ENCODE data around the gene PCDH10.
"Not testable (repeated sequence)": the region's sequence is repeated elsewhere in the genome, so short reads cannot be mapped to it uniquely, and the experiment has no call there.

The PCDH10 gene

DNA sequence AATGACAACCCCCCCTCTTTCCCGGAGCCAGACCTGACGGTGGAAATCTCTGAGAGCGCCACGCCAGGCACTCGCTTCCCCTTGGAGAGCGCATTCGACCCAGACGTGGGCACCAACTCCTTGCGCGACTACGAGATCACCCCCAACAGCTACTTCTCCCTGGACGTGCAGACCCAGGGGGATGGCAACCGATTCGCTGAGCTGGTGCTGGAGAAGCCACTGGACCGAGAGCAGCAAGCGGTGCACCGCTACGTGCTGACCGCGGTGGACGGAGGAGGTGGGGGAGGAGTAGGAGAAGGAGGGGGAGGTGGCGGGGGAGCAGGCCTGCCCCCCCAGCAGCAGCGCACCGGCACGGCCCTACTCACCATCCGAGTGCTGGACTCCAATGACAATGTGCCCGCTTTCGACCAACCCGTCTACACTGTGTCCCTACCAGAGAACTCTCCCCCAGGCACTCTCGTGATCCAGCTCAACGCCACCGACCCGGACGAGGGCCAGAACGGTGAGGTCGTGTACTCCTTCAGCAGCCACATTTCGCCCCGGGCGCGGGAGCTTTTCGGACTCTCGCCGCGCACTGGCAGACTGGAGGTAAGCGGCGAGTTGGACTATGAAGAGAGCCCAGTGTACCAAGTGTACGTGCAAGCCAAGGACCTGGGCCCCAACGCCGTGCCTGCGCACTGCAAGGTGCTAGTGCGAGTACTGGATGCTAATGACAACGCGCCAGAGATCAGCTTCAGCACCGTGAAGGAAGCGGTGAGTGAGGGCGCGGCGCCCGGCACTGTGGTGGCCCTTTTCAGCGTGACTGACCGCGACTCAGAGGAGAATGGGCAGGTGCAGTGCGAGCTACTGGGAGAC, 1.6 kb downstream of the PCDH10 start:
- no peak for DNase-seq (ENCODE audit: low read depth)

- no peak for DNase-seq (ENCODE audit: low read depth)
Observed at GRCh38 chr4:133151341-133151690, 2.2 kb downstream of the PCDH10 start.

DNA sequence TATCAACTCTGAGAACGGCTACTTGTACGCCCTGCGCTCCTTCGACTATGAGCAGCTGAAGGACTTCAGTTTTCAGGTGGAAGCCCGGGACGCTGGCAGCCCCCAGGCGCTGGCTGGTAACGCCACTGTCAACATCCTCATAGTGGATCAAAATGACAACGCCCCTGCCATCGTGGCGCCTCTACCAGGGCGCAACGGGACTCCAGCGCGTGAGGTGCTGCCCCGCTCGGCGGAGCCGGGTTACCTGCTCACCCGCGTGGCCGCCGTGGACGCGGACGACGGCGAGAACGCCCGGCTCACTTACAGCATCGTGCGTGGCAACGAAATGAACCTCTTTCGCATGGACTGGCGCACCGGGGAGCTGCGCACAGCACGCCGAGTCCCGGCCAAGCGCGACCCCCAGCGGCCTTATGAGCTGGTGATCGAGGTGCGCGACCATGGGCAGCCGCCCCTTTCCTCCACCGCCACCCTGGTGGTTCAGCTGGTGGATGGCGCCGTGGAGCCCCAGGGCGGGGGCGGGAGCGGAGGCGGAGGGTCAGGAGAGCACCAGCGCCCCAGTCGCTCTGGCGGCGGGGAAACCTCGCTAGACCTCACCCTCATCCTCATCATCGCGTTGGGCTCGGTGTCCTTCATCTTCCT, 2.7 kb downstream of the PCDH10 start:
- no peak for DNase-seq (ENCODE audit: low read depth)

DNA sequence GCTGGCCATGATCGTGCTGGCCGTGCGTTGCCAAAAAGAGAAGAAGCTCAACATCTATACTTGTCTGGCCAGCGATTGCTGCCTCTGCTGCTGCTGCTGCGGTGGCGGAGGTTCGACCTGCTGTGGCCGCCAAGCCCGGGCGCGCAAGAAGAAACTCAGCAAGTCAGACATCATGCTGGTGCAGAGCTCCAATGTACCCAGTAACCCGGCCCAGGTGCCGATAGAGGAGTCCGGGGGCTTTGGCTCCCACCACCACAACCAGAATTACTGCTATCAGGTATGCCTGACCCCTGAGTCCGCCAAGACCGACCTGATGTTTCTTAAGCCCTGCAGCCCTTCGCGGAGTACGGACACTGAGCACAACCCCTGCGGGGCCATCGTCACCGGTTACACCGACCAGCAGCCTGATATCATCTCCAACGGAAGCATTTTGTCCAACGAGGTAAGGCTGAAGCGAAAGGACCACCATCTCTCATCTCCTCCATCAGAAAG, 3.3 kb downstream of the PCDH10 start:
- DNase-seq (ENCODE audit: low read depth), result no peak

DNA sequence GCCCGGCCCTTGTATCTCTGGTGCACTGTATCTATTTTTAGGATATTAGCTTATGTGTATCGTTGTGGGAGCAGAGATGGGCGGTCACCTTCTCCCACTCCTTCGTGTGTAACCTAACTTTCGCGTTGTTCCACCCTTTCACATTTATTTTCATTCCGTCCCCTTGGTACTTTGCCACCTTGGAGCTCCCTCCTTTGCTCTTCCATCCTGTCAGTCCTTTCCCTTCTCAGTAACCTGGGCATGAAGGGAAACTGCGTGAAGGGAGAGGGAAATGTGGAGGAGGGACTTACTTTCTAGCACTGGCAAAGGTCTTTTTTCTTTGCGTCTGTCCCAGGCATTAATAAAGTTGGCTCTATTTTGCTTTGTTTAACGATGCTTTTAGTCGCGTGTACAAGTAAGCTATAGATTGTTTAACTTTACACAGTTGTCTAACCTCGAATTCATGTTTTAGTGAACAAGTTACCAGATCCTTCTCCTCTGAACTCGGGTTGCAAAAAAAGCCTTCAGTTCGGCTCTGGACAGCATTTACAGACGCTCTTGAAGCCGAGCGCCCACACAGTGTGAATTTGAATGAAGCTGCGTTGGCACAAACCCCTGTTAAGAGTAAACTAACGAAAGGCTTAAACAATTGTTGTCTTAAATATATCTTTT, 3.9 kb downstream of the PCDH10 start:
- no peak for DNase-seq (ENCODE audit: low read depth)

GRCh38 chr4:133154725-133155124, 5.6 kb downstream of the PCDH10 start:
- DNase-seq (ENCODE audit: low read depth), result no peak

DNA sequence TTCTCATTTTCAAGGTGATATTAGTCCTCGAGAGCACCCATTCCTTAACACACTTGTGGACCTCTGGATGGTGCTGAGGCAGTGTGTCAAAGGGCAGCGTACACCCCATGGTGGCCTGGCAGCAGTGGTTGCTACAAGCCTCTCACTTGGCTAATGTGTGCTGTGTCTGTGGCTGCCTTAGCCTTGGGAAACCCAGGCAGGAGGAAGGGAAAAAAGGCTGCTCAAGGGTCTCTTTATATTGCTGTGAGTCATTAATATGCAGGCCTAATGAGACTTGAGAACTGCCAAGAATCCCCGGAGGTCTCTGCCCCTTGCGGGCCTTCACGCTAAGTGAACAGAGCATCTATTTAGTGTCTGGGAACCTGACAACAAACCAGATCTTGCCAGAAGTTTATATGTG, 7.0 kb downstream of the PCDH10 start:
- DNase-seq (ENCODE audit: low read depth), result no peak

DNA sequence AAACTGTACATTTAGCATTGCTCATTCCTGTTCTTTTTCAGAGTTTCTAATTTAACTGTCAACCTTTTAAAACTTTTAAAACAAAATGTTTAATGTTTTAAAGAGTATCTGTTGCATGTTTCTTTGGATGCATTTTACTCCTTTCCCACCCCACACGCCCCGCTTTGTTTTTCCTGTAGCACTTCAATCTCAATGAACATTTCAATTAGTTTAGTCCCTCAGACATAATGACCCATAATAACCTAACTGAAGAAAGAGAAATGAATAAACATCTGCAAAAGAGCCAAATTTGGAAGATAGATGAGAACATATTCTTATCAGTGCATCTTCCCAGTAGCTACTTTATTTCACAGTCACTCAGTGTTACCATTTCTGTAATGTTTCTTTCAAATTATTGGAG, 7.5 kb downstream of the PCDH10 start:
- no peak for DNase-seq (ENCODE audit: low read depth)

DNA sequence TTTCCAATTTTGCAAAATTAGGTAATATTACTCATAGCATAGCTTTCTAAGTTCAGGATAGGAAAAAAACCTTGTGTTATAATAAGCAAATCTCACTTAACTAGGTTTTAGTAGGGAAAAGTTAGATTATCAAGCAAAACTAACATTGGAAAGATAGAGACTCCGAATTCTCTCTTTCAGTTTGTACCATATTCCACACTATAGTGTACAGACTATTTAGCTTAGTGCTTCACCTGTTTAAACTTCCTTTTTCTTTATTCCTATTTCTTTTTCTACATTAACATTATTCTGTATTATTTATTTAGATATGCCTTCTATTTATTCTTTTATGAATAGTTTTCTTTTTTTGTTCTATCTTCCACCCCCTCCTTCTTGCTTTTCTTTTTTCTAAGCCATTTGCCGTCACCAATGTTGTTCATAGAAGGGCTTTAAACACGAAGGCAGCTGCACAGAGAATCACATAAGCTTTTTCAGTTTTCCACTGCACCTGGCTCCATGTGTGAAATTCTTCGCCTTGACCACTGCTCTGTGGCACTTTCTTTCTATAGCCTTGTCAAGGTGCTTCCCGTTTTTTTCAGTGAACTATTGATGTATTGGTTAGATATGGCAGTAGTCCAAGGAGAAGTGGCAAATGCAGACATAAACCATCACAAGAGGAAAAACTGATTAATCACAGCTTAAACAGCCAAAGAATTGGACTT, 8.5 kb downstream of the PCDH10 start:
- DNase-seq (ENCODE audit: low read depth), result no peak

- DNase-seq (ENCODE audit: low read depth), result no peak
Observed at GRCh38 chr4:133160853-133161252, 11.8 kb downstream of the PCDH10 start.

GRCh38 chr4:133161570-133162295, 12.6 kb downstream of the PCDH10 start:
- DNase-seq (ENCODE audit: low read depth), result no peak

DNA sequence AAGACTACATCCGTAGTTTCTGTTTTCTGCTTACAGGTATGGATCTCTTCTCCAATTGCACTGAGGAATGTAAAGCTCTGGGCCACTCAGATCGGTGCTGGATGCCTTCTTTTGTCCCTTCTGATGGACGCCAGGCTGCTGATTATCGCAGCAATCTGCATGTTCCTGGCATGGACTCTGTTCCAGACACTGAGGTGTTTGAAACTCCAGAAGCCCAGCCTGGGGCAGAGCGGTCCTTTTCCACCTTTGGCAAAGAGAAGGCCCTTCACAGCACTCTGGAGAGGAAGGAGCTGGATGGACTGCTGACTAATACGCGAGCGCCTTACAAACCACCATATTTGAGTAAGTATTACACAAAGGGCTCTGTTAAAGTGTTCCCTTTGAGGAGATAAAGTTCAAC, 13.8 kb downstream of the PCDH10 start:
- no peak for DNase-seq (ENCODE audit: low read depth)

DNA sequence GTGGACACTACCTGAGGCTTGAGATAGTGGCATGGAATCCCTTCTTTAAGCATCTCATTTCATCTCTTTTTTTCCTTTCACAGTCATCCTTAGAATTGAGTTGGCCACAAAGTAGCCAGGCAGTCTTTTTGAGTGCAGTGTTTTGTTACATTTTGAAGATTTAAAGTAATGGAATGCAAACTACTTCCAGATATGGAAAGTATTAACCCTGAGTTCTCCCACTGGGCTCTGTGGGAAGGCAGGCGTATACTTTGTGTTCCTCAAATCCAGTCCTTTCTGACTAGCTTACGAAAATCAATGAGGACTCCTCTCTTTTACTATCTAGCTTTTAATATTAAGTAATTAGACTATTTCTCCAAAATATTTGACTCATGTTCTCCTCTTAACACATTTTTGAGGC, 29.9 kb downstream of the PCDH10 start:
- DNase-seq (ENCODE audit: low read depth), result no peak

DNA sequence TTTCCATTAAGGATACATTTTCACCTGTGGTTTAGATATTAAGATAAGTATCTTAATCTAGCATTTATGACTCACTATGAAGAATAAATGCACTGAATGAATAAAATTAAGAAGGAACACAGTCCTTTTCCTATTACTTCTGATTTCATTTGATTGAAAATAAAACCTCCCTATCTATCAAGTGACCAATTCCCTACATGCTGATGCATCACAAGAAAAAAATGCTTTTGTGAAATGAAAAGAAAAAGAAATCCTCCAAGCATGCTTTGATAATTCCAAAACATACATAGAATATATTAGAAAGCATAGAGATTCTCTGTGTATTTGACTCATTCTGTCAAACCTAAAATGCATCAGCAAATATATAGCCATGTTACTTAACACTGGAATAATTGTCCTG, 37.1 kb downstream of the PCDH10 start:
- no peak for DNase-seq (ENCODE audit: low read depth)

GRCh38 chr4:133186845-133187244, 37.8 kb downstream of the PCDH10 start:
- no peak for DNase-seq (ENCODE audit: low read depth)

- DNase-seq (ENCODE audit: low read depth), result no peak
Observed at GRCh38 chr4:133188433-133189146, 39.5 kb downstream of the PCDH10 start.

GRCh38 chr4:133189147-133189517, 40.0 kb downstream of the PCDH10 start:
- no peak for DNase-seq (ENCODE audit: low read depth)

DNA sequence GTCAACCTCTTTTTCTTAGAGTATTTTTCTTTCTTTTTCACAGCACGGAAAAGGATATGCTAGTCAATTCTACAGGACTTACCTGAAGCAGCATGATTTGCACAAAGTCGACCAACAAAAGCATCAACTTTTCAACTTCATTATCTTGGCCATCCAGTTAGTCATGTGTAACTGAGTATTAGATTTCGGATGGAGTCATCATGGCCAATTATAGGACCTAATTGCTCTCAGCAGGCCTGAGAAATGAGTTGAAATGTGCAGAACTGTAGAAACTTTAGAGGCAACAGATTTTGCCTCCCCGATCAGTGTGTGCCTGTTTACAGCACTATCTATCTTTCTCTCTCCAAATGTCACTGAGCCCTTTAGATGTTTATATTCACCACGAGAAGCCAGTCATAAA, 41.0 kb downstream of the PCDH10 start:
- DNase-seq (ENCODE audit: low read depth), result no peak

GRCh38 chr4:133208694-133209285, 59.7 kb downstream of the PCDH10 start:
- no peak for DNase-seq (ENCODE audit: low read depth)

DNA sequence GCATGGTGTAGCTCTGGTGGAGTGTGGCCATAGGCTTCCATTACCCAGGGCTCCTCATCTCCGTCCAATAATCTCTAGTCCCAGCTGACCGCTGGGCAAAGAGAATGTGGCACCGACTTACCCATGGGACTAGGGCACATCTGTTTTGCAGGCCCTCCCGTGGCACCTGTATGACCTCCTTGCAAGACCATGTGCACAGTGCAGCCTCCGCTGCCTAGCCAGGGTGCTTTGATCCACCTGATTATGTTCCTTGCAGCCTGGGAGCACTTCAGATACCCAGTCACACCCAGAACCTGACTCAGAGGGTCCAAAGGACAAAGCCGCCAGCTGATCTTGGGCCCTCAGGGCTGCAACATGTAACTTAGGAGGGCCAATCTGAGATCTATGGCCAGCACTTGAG, 84.8 kb downstream of the PCDH10 start:
- no peak for DNase-seq (ENCODE audit: low read depth)

DNA sequence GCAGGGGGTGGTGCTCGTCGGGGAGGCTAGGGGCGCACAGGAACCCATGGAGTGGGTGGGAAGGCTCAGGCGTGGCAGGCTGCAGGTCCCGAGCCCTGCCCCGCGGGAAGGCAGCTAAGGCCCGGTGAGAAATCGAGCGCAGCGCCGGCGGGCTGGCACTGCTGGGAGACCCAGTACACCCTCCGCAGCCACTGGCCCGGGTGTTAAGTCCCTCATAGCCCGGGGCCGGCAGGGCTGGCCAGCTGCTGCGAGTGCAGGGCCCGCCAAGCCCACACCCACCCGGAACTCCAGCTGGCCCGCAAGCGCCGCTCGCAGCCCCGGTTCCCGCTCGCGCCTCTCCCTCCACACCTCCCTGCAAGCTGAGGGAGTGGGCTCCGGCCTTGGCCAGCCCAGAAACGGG, 91.4 kb downstream of the PCDH10 start:
- not testable (repeated sequence) for DNase-seq (ENCODE audit: low read depth)

Measured in stimulated activated CD8-positive, alpha-beta memory T cell treated with anti-CD3 and anti-CD28 coated beads, Interleukin-4, amount 100 ng/mL, for 24 hours (primary cell).